ENCODE measurements around the gene MEI4. TPM values are rescaled to one million over a fixed set of nuclear protein-coding genes. Genes with fewer than 3 reads are reported as not detected.

MEI4 gene
- total and polyA plus RNA-seq, 10 of the 15 experiments (the other 5 are each of a cell fraction or from before 2014, with no cell fraction given) = 0.03 to 0.04 (median 0.03) TPM; not detected in 7

DNA sequence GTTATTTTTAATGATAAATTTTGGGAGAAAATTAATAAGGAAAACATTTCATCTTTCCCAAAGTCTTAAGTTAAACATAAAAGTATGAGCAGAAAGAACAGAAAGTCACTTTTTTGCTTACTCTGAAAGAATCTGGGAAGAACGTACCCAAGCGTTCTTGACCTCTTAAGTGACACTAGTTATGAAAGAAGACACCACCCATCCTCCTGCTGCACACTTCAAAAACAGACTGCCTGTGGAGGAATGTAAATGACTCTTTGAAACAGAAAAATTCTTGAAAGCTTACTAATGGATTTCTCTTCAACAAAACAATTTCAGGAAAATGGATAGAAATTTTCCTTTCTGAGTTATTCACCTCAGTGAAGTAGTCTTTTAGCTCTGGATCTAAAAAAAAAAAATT, 227.7 kb downstream of the MEI4 start:
- Histone ChIP-seq H2AFZ (ENCODE audit: control insufficient read depth, low read depth, low read length) (no peak overlapping the region), H3K27me3 (replicated peaks in 1 of 2; ENCODE audit: control insufficient read depth in 2 of 2, insufficient read depth in 2 of 2, low read length in 1 of 2) (no peaks in the 10 kb centered on the region), H3K27ac (ENCODE audit: control insufficient read depth, insufficient read depth) (no peak overlapping the region), H3K9ac (ENCODE audit: control insufficient read depth, insufficient read depth, low read length) (no peak overlapping the region), H3K9me3 (replicated peaks; ENCODE audit: control insufficient read depth, insufficient read depth, low read length) (no peaks in the 10 kb centered on the region), H3K79me2 (ENCODE audit: control insufficient read depth, insufficient read depth, low read length) (no peaks in the 10 kb centered on the region), H3K4me3 (no peak overlapping the region), H4K20me1 (ENCODE audit: control insufficient read depth, insufficient read depth) (no peaks in the 10 kb centered on the region), H3K36me3 (ENCODE audit: control insufficient read depth in 2 of 2, insufficient read depth in 2 of 2, low read length in 1 of 2) (no peaks in the 10 kb centered on the region), H3K4me2 (ENCODE audit: control insufficient read depth, insufficient read depth) (no peak overlapping the region), H3K4me1 (ENCODE audit: control insufficient read depth, insufficient read depth, low read length) (no peaks in the 10 kb centered on the region)
- CTCF ChIA-PET = no interaction called here
- DNase-seq (ENCODE audit: low read depth, low spot score) (no peak), ATAC-seq (no peak), FAIRE-seq (no peak)
- intact Hi-C loops (cut with micrococcal nuclease; ENCODE audit: unreplicated experiment) (no loop called here), in situ Hi-C loops (cut with MboI) (no loop called here)
- WGBS (ENCODE audit: insufficient coverage, insufficient replicate concordance, low lambda C conversion rate, missing lambda C conversion rate) = 81% methylated on average over 2 of the region's 2 CpGs
- RAD21 ChIA-PET (ENCODE audit: unreplicated experiment) = no interaction called here
- SMC1A ChIA-PET (ENCODE audit: uncharacterized antibody, unreplicated experiment) = interaction anchor here (1.0 kb wide), 1 partner anchor 11 kb away, joined by 3 read pairs; no protein-coding TSS in a partner anchor
- POLR2A ChIA-PET = no interaction called here
- BruUV-seq (replicated peaks) = no TSS peak
- no peak for TF ChIP-seq KAT2A (conservative IDR thresholded peaks at IDR 0.05; ENCODE audit: control insufficient read depth, low read depth, low read length)
- TF ChIP-seq RB1 (IDR thresholded peaks at IDR 0.05; ENCODE audit: borderline replicate concordance) = no peak
- no peak for TF ChIP-seq RUNX3 (IDR thresholded peaks at IDR 0.05; ENCODE audit: low read length)
- no peak for TF ChIP-seq NFIC (IDR thresholded peaks at IDR 0.05; ENCODE audit: low read depth, low read length)
- no peak for TF ChIP-seq ATF3 (IDR thresholded peaks at IDR 0.05; ENCODE audit: borderline replicate concordance, extremely low read depth, low read depth, low read length)
- TF ChIP-seq KLF5 (IDR thresholded peaks at IDR 0.05; ENCODE audit: partially characterized antibody) = no peak
- TF ChIP-seq NFYA (IDR thresholded peaks at IDR 0.05; ENCODE audit: borderline replicate concordance, low read depth, low read length) = no peak
- no peak for TF ChIP-seq HCFC1 (IDR thresholded peaks at IDR 0.05; ENCODE audit: low read length)
- TF ChIP-seq BHLHE40 (IDR thresholded peaks at IDR 0.05; ENCODE audit: borderline replicate concordance in 1 of 2, low read depth in 2 of 2, low read length in 1 of 2) = no peak
- TF ChIP-seq EGR1 (IDR thresholded peaks at IDR 0.05; ENCODE audit: borderline replicate concordance in 1 of 2, low read depth in 2 of 2, low read length in 2 of 2) = no peak
- TF ChIP-seq HDAC2 (IDR thresholded peaks at IDR 0.05) = no peak
- no peak for TF ChIP-seq YBX1 (IDR thresholded peaks at IDR 0.05)
- no peak for TF ChIP-seq GABPA (IDR thresholded peaks at IDR 0.05; ENCODE audit: low read depth)
- TF ChIP-seq SRF (IDR thresholded peaks at IDR 0.05; ENCODE audit: low read depth in 2 of 2, low read length in 2 of 2) = no peak
- TF ChIP-seq JUND (IDR thresholded peaks at IDR 0.05; ENCODE audit: low read depth, low read length) = no peak
- TF ChIP-seq, protein P1, sequence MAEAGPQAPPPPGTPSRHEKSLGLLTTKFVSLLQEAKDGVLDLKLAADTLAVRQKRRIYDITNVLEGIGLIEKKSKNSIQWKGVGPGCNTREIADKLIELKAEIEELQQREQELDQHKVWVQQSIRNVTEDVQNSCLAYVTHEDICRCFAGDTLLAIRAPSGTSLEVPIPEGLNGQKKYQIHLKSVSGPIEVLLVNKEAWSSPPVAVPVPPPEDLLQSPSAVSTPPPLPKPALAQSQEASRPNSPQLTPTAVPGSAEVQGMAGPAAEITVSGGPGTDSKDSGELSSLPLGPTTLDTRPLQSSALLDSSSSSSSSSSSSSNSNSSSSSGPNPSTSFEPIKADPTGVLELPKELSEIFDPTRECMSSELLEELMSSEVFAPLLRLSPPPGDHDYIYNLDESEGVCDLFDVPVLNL (IDR thresholded peaks at IDR 0.05; ENCODE audit: low read depth, low read length) = no peak
- TF ChIP-seq CEBPB (IDR thresholded peaks at IDR 0.05; ENCODE audit: borderline replicate concordance in 1 of 2, low read depth in 2 of 2, low read length in 2 of 2) = no peak
- no peak for TF ChIP-seq CUX1 (IDR thresholded peaks at IDR 0.05; ENCODE audit: insufficient replicate concordance, low read depth, low read length)

Measured in GM12878 (cell line).